ENCODE measurements around the gene NAT8L. TPM values are rescaled to one million over a fixed set of nuclear protein-coding genes. Genes with fewer than 3 reads are reported as not detected.
A peak's percentile ranks its signal among the peaks of the same experiment; 100 is the strongest.

NAT8L gene
- polyA plus RNA-seq, 1 donor (not counting 4 experiments of a cell fraction or from before 2014, with no cell fraction given): 0.01 TPM

- no peaks in the 10 kb centered on the region for H3K36me3 ChIP-seq (ENCODE audit: control insufficient read depth in 2 of 2, extremely low read depth in 1 of 2, insufficient read depth in 2 of 2, low read length in 2 of 2)
- no peaks in the 10 kb centered on the region for H3K9me1 ChIP-seq (ENCODE audit: control insufficient read depth, extremely low read depth, insufficient read depth, low read length)
- no peak overlapping the region for H3K27ac ChIP-seq (ENCODE audit: control insufficient read depth, insufficient read depth, low read length)
- TF ChIP-seq EZH2 (IDR thresholded peaks at IDR 0.05; ENCODE audit: low read length): no peak
- no peak for TF ChIP-seq CTCF (optimal IDR thresholded peaks at IDR 0.05 in 1 of 3, IDR thresholded peaks at IDR 0.05 in 1 of 3, conservative IDR thresholded peaks at IDR 0.05 in 1 of 3; ENCODE audit: extremely low read depth in 1 of 3, insufficient read depth in 2 of 3, low read length in 3 of 3)
- H2AFZ ChIP-seq (ENCODE audit: control insufficient read depth, low read length): no peak overlapping the region
- FAIRE-seq: no peak
- no peaks in the 10 kb centered on the region for H4K20me1 ChIP-seq (ENCODE audit: control insufficient read depth, extremely low read depth, insufficient read depth, low read length)
- H3K9ac ChIP-seq (ENCODE audit: control insufficient read depth, extremely low read depth, insufficient read depth, low read length): no peak overlapping the region
- dilution Hi-C loops (cut with MboI; ENCODE audit: extremely low pct_ligation_motif_present, low sequenced_read_pairs): no loop called here
- peaks cover 5% of the 10 kb centered on the region for H3K27me3 ChIP-seq (ENCODE audit: control insufficient read depth, extremely low read depth, insufficient read depth, low read length)
- DNase-seq (ENCODE audit: low read depth, low spot score): no peak
- H3K9me3 ChIP-seq (ENCODE audit: control insufficient read depth, low read depth, low read length): no peaks in the 10 kb centered on the region
- no peaks in the 10 kb centered on the region for H3K4me1 ChIP-seq (ENCODE audit: control insufficient read depth, extremely low read depth, insufficient read depth, low read length)
- H3K4me3 ChIP-seq (ENCODE audit: control insufficient read depth in 2 of 3, extremely low read depth in 1 of 3, insufficient read depth in 2 of 3, low read depth in 1 of 3, low read length in 3 of 3): no peak overlapping the region
- no peaks in the 10 kb centered on the region for H3K79me2 ChIP-seq (ENCODE audit: control insufficient read depth, insufficient read depth, low read length)
- H3K4me2 ChIP-seq (ENCODE audit: control insufficient read depth, extremely low read depth, insufficient read depth, low read depth, low read length): no peak overlapping the region
These were observed 26.4 kb downstream of the NAT8L start for GRCh38 chr4:2085496-2085901.

- no peaks in the 10 kb centered on the region for H3K36me3 ChIP-seq (ENCODE audit: control insufficient read depth in 2 of 2, extremely low read depth in 1 of 2, insufficient read depth in 2 of 2, low read length in 2 of 2)
- H3K9ac ChIP-seq (ENCODE audit: control insufficient read depth, extremely low read depth, insufficient read depth, low read length): no peak overlapping the region
- dilution Hi-C loops (cut with MboI; ENCODE audit: extremely low pct_ligation_motif_present, low sequenced_read_pairs): no loop called here
- TF ChIP-seq EZH2 (IDR thresholded peaks at IDR 0.05; ENCODE audit: low read length) (no peak), CTCF (optimal IDR thresholded peaks at IDR 0.05 in 1 of 3, IDR thresholded peaks at IDR 0.05 in 1 of 3, conservative IDR thresholded peaks at IDR 0.05 in 1 of 3; ENCODE audit: extremely low read depth in 1 of 3, insufficient read depth in 2 of 3, low read length in 3 of 3) (peak in 1 of 3 experiments; percentile 29)
- H3K9me1 ChIP-seq (ENCODE audit: control insufficient read depth, extremely low read depth, insufficient read depth, low read length): no peaks in the 10 kb centered on the region
- no peaks in the 10 kb centered on the region for H3K79me2 ChIP-seq (ENCODE audit: control insufficient read depth, insufficient read depth, low read length)
- no peak overlapping the region for H3K27ac ChIP-seq (ENCODE audit: control insufficient read depth, insufficient read depth, low read length)
- no peaks in the 10 kb centered on the region for H3K9me3 ChIP-seq (ENCODE audit: control insufficient read depth, low read depth, low read length)
- peaks cover 12% of the 10 kb centered on the region for H3K27me3 ChIP-seq (ENCODE audit: control insufficient read depth, extremely low read depth, insufficient read depth, low read length)
- no peak overlapping the region for H2AFZ ChIP-seq (ENCODE audit: control insufficient read depth, low read length)
- no peak for DNase-seq (ENCODE audit: low read depth, low spot score)
- no peak for FAIRE-seq
- no peaks in the 10 kb centered on the region for H4K20me1 ChIP-seq (ENCODE audit: control insufficient read depth, extremely low read depth, insufficient read depth, low read length)
- no peaks in the 10 kb centered on the region for H3K4me1 ChIP-seq (ENCODE audit: control insufficient read depth, extremely low read depth, insufficient read depth, low read length)
- no peak overlapping the region for H3K4me2 ChIP-seq (ENCODE audit: control insufficient read depth, extremely low read depth, insufficient read depth, low read depth, low read length)
- H3K4me3 ChIP-seq (ENCODE audit: control insufficient read depth in 2 of 3, extremely low read depth in 1 of 3, insufficient read depth in 2 of 3, low read depth in 1 of 3, low read length in 3 of 3): no peak overlapping the region
These were observed 28.0 kb downstream of the NAT8L start for GRCh38 chr4:2087170-2087569.

All from keratinocyte (primary cell).